HepG2 (cell line): ENCODE data around the gene CDC14B. TPM values are rescaled to one million over a fixed set of nuclear protein-coding genes. Genes with fewer than 3 reads are reported as not detected.

Experiments used
- ATAC-seq: fragments of 200-7000 bp; cut with Tn5 transposase; 3 replicates; pipeline ENCODE4 v1.9.1; 2020; ENCODE audit warnings: mild to moderate bottlenecking, moderate library complexity
- BruUV-seq: library from RNA; stranded (reverse); fragments of 400-500 nt; replicated peaks from 2 replicates; lab custom pipeline; 2021; lab: Mats Ljungman, UMichigan
- CTCF ChIA-PET: fragments of 300-600 bp; formaldehyde crosslinking; extraction: SDS; loops from one replicate; lab custom pipeline; 2021; ENCODE audit warnings: low total read pairs, inconsistent platforms, low intra/inter-chr PET ratio; lab: Yijun Ruan, JAX
- POLR2A ChIA-PET: fragments of 350-600 bp; sonication (Branson Sonifier 250); formaldehyde crosslinking; loops from one replicate; lab custom pipeline; 2020; ENCODE audit warnings: antibody characterized with exemption, inconsistent platforms; lab: Yijun Ruan, JAX
- DNase-seq: peaks from one replicate; pipeline ENCODE4 v3.0.0-alpha.2; 2015; ENCODE audit warnings: low spot score
- FAIRE-seq: peaks from 3 replicates; lab custom pipeline; 2011; peaks lifted over from hg19 to GRCh38; lab: Jason Lieb, UNC
- H2AFZ ChIP-seq: one replicate; pipeline ENCODE4 v1.6.1; 2011; ENCODE audit warnings: low read length, inconsistent platforms
- H3K27ac ChIP-seq: fragments of 300-600 bp; 3 replicates; pipeline ENCODE4 v1.8.0; 2011; ENCODE audit warnings: mixed run types, mild to moderate bottlenecking, mixed read lengths, low read length, inconsistent platforms; ENCODE audit not compliant: insufficient read depth; ENCODE audit errors: extremely low read length
- H3K27me3 ChIP-seq, 2 experiments: fragments of 200-600 bp in 1 of 2; 2 replicates in 1 of 2; 3 replicates in 1 of 2; pipeline versions ENCODE4 v1.6.0 to v1.8.0; 2011; ENCODE audit warnings: low read length in 2 of 2, mild to moderate bottlenecking in 2 of 2, moderate library complexity in 2 of 2, inconsistent platforms in 1 of 2; ENCODE audit not compliant: insufficient read depth in 2 of 2, control insufficient read depth in 1 of 2
- H3K36me3 ChIP-seq, 2 experiments: fragments of 200-600 bp in 1 of 2; replicated peaks in 1 of 2; 2 replicates in 1 of 2; 3 replicates in 1 of 2; pipeline versions ENCODE4 v1.5.1 to v1.8.0; 2011; ENCODE audit warnings: low read length in 2 of 2, inconsistent platforms in 1 of 2; ENCODE audit not compliant: insufficient read depth in 2 of 2, control insufficient read depth in 1 of 2
- H3K4me1 ChIP-seq: 2 replicates; pipeline ENCODE4 v1.5.1; 2012; ENCODE audit warnings: low read length, inconsistent platforms; ENCODE audit not compliant: insufficient read depth
- H3K4me2 ChIP-seq: 2 replicates; pipeline ENCODE4 v1.6.0; 2011; ENCODE audit warnings: low read depth, low read length, inconsistent platforms
- H3K4me3 ChIP-seq, 3 experiments: fragments of 200-600 bp in 1 of 3; sonication (generic), shearing (Covaris generic) in 1 of 3; replicated peaks in 1 of 3; 2 replicates each; pipeline ENCODE4 v1.5.1; 2011 to 2016; ENCODE audit warnings: low read length in 3 of 3, inconsistent platforms in 2 of 3, low read depth in 2 of 3, mild to moderate bottlenecking in 2 of 3, control low read depth in 1 of 3, mixed read lengths in 1 of 3; ENCODE audit not compliant: insufficient read depth in 1 of 3
- H3K79me2 ChIP-seq: one replicate; pipeline ENCODE4 v1.6.1; 2011; ENCODE audit warnings: low read length, inconsistent platforms; ENCODE audit not compliant: insufficient read depth
- H3K9ac ChIP-seq: 2 replicates; pipeline ENCODE4 v1.6.0; 2011; ENCODE audit warnings: mild to moderate bottlenecking, low read depth, low read length, inconsistent platforms; ENCODE audit not compliant: insufficient read depth
- H3K9me3 ChIP-seq: 2 replicates; pipeline ENCODE4 v1.5.1; 2012; ENCODE audit warnings: mild to moderate bottlenecking, low read length
- H4K20me1 ChIP-seq: 2 replicates; pipeline ENCODE4 v1.6.0; 2011; ENCODE audit warnings: inconsistent platforms, mild to moderate bottlenecking, low read length, moderate library complexity; ENCODE audit not compliant: insufficient read depth
- AFF4 ChIP-seq: sonication (generic); formaldehyde crosslinking; IDR thresholded peaks from 2 replicates; pipeline ENCODE4 v1.4.0; 2020; ENCODE audit warnings: missing genetic modification reagents
- CEBPB ChIP-seq: IDR thresholded peaks from 2 replicates; pipeline ENCODE4 v1.6.1; 2011; ENCODE audit warnings: low read depth, low read length, improper control_type of control experiment, borderline replicate concordance
- CTCF ChIP-seq: sonication (generic); formaldehyde crosslinking; IDR thresholded peaks from 2 replicates; pipeline ENCODE4 v1.5.0; 2020; ENCODE audit warnings: mild to moderate bottlenecking, missing genetic modification reagents, moderate library complexity
- HHEX ChIP-seq: IDR thresholded peaks from 2 replicates; pipeline ENCODE4 v1.6.1; 2016; ENCODE audit warnings: control low read depth
- KLF11 ChIP-seq: IDR thresholded peaks from 2 replicates; pipeline ENCODE4 v1.6.1; 2016; ENCODE audit warnings: missing compliant biosample characterization
- KLF12 ChIP-seq: sonication (generic); formaldehyde crosslinking; IDR thresholded peaks from 2 replicates; pipeline ENCODE4 v1.4.0; 2020; ENCODE audit warnings: missing genetic modification reagents, borderline replicate concordance
- KMT2A ChIP-seq: sonication (generic); formaldehyde crosslinking; IDR thresholded peaks from 2 replicates; pipeline ENCODE4 v1.4.0; 2020; ENCODE audit warnings: missing genetic modification reagents
- MAFK ChIP-seq, 2 experiments: IDR thresholded peaks in 1 of 2; conservative IDR thresholded peaks in 1 of 2; 2 replicates each; pipeline ENCODE4 v1.6.1; 2011; ENCODE audit warnings: improper control_type of control experiment in 2 of 2, low read length in 2 of 2
- MBNL3 ChIP-seq: fragments of 250-450 bp; sonication (Bioruptor Pico); conservative IDR thresholded peaks from 2 replicates; pipeline ENCODE4 v1.8.0; 2022; ENCODE audit warnings: mild to moderate bottlenecking, inconsistent platforms
- MED1 ChIP-seq: sonication (generic); formaldehyde crosslinking; IDR thresholded peaks from 2 replicates; pipeline ENCODE4 v1.4.0; 2020; ENCODE audit warnings: missing genetic modification reagents
- MTA1 ChIP-seq: sonication (generic); formaldehyde crosslinking; IDR thresholded peaks from 2 replicates; pipeline ENCODE4 v1.4.0; 2020; ENCODE audit warnings: missing genetic modification reagents, mild to moderate bottlenecking, borderline replicate concordance
- NCOA5 ChIP-seq: sonication (generic); formaldehyde crosslinking; IDR thresholded peaks from 2 replicates; pipeline ENCODE4 v1.4.0; 2020; ENCODE audit warnings: missing genetic modification reagents
- POLR2AphosphoS5 ChIP-seq: IDR thresholded peaks from 2 replicates; pipeline ENCODE4 v1.6.1; 2012; ENCODE audit warnings: low read depth, low read length
- RAD21 ChIP-seq: fragments of 450-650 bp; formaldehyde crosslinking; IDR thresholded peaks from 2 replicates; pipeline ENCODE4 v1.5.0; 2020; ENCODE audit warnings: mild to moderate bottlenecking
- SETDB1 ChIP-seq: sonication (generic); formaldehyde crosslinking; IDR thresholded peaks from 2 replicates; pipeline ENCODE4 v1.5.1; 2020; ENCODE audit warnings: missing genetic modification reagents, mild to moderate bottlenecking, borderline replicate concordance
- STAG1 ChIP-seq: sonication (generic); formaldehyde crosslinking; IDR thresholded peaks from 2 replicates; pipeline ENCODE4 v1.4.0; 2020; ENCODE audit warnings: missing genetic modification reagents
- TAF15 ChIP-seq: fragments of 200-400 bp; formaldehyde crosslinking; IDR thresholded peaks from one replicate; pipeline ENCODE4 v1.6.1; 2018; ENCODE audit warnings: mild to moderate bottlenecking, low read depth, low read length; ENCODE audit not compliant: poor library complexity, severe bottlenecking
- ZBTB20 ChIP-seq: sonication (generic); formaldehyde crosslinking; IDR thresholded peaks from 2 replicates; pipeline ENCODE4 v1.8.1; 2023; ENCODE audit warnings: missing genetic modification reagents, low read depth, mild to moderate bottlenecking, borderline replicate concordance
- ZNF460 ChIP-seq: sonication (generic); formaldehyde crosslinking; IDR thresholded peaks from 2 replicates; pipeline ENCODE4 v1.5.1; 2020; ENCODE audit warnings: missing genetic modification reagents, mild to moderate bottlenecking, borderline replicate concordance
- WGBS: methylation state at CpG from one replicate; pipeline ENCODE4 v1.1.6; 2017; ENCODE audit warnings: low lambda C conversion rate; 5-methylcytosine and 5-hydroxymethylcytosine counted together
- in situ Hi-C: cut with HindIII; loops from 2 replicates; pipeline ENCODE4 v1.10.0; 2017; ENCODE audit warnings: low pct_unique_long_range_greater_than_20kb; ENCODE audit not compliant: extremely low pct_ligation_motif_present
- intact Hi-C: fragments of 100-400 bp; cut with micrococcal nuclease; formaldehyde crosslinking; loops from one replicate; pipeline ENCODE4 v1.10.0; 2022; ENCODE audit not compliant: unreplicated experiment
- polyA plus RNA-seq, 8 experiments: library from polyadenylated mRNA; depleted of rRNA in 3 of 8; stranded (reverse) in 7 of 8; unstranded in 1 of 8; fragments of >200 nt; fragmentation: Illumina TruSeq in 4 of 8; extraction: Trizol in 4 of 8; gene quantifications; 2 replicates each; pipeline versions ENCODE4 v1.2.1 to v1.2.3, GENCODE V29; 2011 to 2016; ENCODE audit warnings: low read depth in 4 of 8, missing spikeins in 1 of 8, mixed read lengths in 1 of 8; ENCODE audit not compliant: insufficient read depth in 1 of 8
- total RNA-seq, 5 experiments: library from RNA; depleted of rRNA; stranded (reverse); fragments of >200 nt; fragmentation: Illumina TruSeq; extraction: Trizol; gene quantifications; 2 replicates each; pipeline ENCODE4 v1.2.3, GENCODE V29; 2016; ENCODE audit warnings: low read depth in 1 of 5

The CDC14B gene
- total and polyA plus RNA-seq, 2 of the 13 experiments (the other 11 are each of a cell fraction or from before 2014, with no cell fraction given): 25.8 to 33.3 TPM

- TF ChIP-seq ZBTB20 (CRISPR knock-in tag): no peak
- TF ChIP-seq MBNL3: no peak
- no peak for TF ChIP-seq SETDB1 (CRISPR knock-in tag)
These were observed 162.4 kb downstream of the CDC14B start (continued) for GRCh38 chr9:96457266-96457665.

GRCh38 chr9:96453625-96454024, 166.0 kb downstream of the CDC14B start:
- Histone ChIP-seq H3K36me3 (peaks cover 0 to 2% of the 10 kb centered on the region in 2 experiments; a peak in 2 of 5 replicates), H3K79me2 (peaks cover 44% of the 10 kb centered on the region), H3K4me2 (peak overlapping the region; percentile 86), H3K9ac (no peak overlapping the region), H3K4me3 (no peak overlapping the region), H3K9me3 (no peaks in the 10 kb centered on the region), H2AFZ (no peak overlapping the region), H4K20me1 (peaks cover 22% of the 10 kb centered on the region; the same call in 1 of the 2 replicates), H3K27ac (no peak overlapping the region), H3K27me3 (no peaks in the 10 kb centered on the region; a peak in 1 of 5 replicates), H3K4me1 (peaks cover 51% of the 10 kb centered on the region)
- WGBS: 80% methylated on average over 2 of the region's 2 CpGs
- FAIRE-seq: peak; percentile 88
- CTCF ChIA-PET: interaction anchor here (1.1 kb wide), 1 partner anchor 213 kb away, joined by 4 read pairs; no protein-coding TSS in a partner anchor
- BruUV-seq: no TSS peak
- in situ Hi-C loops (no loop called here), intact Hi-C loops (loop anchor here (5.0 kb wide), 2 partner anchors 114 to 164 kb away; partner anchors contain the start of gene CDC14B)
- POLR2A ChIA-PET: interaction anchor here (1.2 kb wide), 2 partner anchors 113 to 324 kb away, joined by 3 to 5 read pairs; partner anchors contain the start of gene ZNF510
- no peak for ATAC-seq
- DNase-seq: peak; percentile 25
- TF ChIP-seq STAG1 (peak; percentile 42), POLR2AphosphoS5 (no peak), KLF12 (CRISPR knock-in tag) (no peak), MTA1 (CRISPR knock-in tag) (no peak), CTCF (CRISPR knock-in tag) (peak; percentile 38; the same call in 1 of the 2 replicates), ZNF460 (CRISPR knock-in tag) (no peak), KLF11 (CRISPR knock-in tag) (no peak), KMT2A (CRISPR knock-in tag) (no peak), HHEX (no peak), MAFK (conservative IDR thresholded peaks at IDR 0.05 in 1 of 2, IDR thresholded peaks at IDR 0.05 in 1 of 2; ENCODE audit: low read length in 2 of 2) (peak in 1 of 2 experiments; percentile 26; a peak in 1 of 4 replicates), NCOA5 (CRISPR knock-in tag) (no peak), CEBPB (no peak), RAD21 (CRISPR knock-in tag) (peak; percentile 16; the same call in 1 of the 2 replicates), MED1 (CRISPR knock-in tag) (0 out of 2 replicates have a peak, but pooled peaks have one; percentile 2), TAF15 (no peak), AFF4 (no peak)
